ENCODE measurements around the gene CD200.

The CD200 gene

DNA sequence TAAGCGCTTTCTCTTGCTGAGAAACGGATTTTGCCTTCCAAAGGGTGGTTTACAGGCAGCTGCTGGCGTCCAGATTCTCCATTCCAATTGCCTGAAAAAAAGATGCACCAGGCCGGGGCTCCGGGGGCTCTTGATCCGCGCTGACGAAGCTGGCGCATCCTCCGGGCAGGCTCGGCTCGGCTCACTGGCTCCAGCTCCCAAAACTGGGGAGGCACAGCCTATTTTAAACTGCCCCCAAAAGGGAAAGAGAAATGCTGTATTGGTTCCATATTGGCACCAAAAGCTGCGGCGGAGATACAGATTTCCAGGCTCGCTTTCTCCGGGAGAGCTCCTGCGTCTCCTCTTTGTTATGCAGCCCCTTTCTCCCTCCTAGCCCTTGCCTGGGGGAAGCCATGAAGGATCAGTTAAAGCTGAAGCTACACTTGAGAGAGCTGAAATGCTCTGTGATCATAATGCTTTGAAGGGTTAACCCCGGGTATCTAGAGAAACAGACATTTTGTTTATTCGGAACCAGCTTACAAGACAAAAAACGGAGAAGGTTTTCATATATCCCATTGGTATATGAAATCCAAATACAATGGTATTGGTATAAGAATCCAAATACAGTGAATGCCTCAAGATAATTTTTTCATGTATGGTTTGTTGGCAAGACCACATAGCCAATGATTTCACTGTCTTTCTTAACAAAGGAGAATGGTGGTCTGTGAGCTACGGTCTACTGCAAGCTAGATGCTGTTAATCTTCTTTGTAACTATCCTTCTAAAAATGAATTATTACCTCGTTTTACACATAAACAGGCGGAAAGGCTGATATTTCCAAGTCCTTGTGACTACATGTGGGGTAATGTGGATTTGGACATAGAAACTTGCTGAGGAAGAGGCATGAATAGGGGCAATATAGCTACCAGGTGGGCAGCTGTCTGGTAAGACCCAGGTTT is 693 bp downstream of the CD200 start:
- peak; percentile 29 for DNase-seq

DNA sequence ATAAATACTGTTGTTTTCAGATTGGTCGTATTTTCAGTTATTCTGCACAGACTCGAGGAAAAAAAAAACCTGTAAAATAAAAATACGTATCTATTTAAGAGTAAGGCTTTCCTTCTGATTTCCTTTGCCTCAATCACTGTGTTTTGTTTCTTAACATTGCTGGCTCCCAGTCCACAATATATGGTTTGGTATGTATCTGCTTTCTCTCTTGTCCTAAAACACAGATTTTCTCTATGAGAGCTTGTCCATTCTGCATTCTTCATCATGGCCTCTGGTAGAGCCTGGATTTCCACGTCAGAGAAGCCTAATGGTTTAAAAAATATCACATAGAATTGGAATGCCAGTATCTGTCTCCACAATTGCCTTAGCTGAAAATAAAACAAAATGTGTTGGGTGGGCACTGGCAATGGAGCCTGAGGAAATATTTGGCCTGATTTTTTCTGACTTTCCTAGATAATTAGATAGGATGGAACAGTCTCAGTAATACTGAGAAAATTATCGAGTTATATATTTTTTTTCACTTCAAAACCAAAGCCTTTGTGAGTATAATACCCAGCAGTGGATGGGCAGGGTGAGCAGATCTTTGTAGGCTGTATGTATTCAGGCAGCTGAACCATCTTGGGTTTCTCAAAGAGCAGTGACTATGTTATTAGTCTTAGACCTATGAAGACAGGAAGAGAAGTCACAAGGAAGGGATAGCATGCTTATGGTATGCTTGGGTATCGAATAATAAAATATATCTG is 1.9 kb downstream of the CD200 start:
- no peak for DNase-seq

DNA sequence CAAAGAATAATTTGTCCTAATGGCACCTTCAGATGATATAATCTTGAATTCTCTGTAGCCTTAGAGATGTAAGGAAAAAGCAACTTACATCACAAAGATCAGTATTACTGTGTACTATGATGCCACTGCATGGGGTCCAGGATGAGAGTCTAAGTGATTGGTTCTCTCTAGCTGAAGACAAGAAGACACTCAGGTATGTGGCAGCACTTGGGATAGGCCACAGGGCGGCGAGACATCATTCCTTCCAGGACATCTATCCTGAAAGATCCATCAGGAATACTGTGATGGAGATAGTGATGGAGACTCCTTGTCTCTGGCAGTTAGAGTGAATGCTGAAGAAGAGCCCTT is 2.5 kb downstream of the CD200 start:
- no peak for DNase-seq

DNA sequence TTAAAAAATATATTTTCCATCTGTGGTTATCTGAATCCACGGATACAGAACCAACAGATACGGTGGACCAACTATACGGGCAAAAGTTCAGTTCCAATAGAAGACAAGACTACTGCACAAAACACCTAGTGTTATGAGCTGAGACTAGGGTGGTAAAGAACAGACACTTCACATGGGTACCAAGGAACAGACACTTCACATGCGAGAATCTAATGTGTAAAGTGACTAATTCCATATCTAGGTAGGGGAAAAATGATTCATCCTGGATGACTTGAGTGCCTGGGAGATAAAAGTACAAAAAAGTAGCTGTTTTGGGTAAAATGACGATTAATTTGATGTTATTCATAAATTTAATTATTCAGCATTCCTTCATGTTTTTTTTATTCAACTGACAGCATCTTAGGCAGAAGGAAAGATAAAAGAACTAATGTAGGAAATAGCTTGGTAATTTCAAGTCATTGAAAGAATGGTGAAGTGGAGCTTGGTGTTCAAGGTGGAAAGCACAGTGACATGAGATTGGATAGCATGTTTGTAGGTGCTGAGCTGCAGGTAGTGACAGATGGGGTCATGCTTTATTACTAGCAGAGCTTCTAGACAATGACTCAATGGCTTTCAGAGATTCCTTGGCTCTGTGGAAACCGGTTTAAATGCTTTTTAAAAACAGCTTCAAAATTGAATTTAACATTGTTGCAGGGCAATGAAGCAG is 5.2 kb downstream of the CD200 start:
- DNase-seq: no peak

DNA sequence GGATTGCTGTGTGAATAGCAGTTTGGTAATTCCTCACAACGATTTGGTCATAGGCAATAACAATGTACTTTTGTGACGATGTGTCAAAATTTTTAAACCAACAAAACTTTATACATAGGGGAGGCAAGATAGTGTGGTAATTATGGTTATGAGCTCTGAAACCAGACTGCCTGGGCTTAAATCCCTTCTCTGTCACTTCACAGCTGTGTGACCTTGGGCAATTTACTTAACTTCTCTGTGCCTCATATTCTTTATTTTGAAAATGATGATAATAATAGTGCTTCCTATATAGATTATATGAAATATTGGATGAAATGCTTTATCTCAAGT is 5.7 kb downstream of the CD200 start:
- no peak for DNase-seq

DNA sequence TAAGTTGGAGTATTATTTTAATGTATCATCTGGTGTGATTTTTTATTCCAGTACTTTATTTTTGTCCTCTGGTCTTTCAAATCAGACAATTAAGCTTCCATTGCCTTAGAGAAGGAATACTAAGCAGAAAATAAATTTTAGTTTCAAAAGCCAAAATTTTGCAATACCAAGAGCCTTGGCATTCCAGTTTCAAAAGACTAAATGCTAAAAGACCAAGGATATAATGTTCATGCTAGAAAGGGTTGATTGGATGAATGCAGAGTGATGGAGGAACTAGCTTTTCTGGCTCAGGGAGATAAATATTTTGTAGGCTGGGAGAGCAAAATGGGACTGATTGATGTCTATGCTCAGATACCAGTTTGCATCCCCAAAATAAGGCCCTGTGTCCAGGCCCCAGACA is 6.2 kb downstream of the CD200 start:
- DNase-seq: no peak

DNA sequence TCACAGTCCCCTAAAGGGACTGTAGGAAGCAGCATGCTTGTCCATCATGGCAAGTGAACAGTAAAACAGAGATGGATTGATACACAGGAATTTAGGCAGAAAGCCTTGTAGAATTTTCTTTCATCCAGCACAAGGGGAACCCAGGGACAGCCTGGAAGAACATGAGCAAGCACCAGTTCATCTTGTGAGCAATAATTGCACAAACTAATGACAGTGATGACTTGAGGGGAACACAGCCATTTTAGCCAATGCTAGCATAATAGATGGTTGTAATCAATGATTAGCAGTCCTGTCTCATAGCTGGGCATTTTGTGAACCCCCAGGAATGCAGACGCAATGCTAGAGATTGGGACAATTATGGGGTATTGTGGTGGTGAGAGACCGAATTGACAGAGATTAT is 6.7 kb downstream of the CD200 start:
- no peak for DNase-seq

DNA sequence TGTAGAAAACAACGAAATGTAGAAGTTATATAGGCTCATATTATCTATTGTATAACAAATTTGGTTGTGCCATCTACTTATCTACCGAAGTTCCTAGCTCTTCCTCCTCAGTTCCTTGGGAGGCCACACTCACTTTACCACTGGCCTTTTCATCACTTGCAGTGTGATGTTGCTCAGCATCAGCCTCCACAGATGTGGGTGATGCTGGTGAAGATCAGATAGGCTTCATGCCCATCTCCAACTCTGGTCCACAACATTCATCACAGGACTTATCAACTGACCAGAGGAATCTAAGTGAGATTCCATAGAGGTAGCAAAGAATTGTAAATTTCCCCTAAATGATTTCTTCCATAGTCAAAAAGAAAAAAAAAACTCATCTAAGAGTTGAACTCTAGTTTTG is 8.4 kb downstream of the CD200 start:
- DNase-seq: no peak

DNA sequence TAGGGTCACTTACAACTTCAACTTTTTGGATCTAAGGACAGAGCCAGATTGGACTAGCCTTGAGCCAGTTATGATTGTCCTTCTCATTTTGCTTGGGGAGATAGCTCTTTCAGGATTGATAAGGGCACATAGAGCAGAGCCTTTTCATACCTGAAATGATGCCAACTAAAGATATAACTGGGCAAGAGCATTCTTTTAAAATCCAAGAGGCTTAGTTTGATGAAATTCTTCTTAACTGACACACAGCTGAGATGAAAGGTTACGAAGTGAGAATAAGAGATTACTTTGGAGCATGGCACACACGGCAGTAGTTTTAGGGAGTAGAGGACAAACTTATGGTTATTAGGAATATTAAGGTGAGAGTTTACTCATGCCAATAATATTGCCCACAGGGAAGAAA is 12.7 kb downstream of the CD200 start:
- DNase-seq: no peak

DNA sequence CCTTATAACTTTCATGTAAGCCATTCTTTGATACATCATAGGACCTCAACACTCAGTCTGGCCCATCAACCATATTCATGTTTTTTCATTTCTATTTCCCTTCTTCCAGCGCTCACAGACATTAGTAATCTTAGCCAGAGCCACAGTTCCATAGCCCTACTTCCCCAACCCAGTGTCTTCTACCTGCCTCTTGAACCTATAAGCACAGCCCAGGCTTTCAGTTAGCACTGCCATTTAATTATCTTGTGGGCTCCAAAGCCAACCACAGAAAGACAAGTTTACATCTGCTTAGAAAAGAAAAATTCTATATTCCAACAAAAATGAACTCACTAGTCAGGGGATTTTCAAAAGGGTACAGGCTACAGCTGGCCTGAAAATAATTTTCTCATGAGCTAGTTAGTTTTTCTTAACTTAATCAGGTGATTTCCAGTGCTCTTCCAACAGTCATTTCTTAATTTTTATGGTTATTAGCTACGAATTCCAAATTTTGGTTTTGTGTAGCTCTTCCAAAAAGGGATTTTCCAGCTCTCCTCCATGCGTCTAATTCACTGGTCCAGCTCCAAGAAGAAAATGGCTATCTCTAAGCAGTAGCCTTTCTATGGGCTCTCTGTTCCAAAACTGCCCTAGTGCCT is 13.7 kb downstream of the CD200 start:
- DNase-seq: no peak

DNA sequence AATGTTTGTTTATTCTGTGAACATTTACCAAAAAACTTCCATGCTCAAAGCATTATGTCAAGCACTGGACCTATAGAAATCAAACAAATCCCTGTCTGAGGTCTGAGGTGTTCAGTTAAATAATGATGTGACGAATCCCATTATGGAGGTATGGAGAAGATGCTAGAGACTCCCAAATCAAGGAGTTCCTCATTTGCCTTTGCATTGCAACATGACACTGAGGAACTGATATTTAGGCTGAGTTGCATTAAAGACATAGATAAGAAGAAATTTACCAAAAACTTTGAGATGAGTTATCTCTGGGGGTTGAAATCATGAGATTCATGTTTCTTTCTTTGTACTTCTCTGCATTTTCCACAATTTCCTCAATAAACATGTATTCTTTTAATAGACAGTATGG is 16.0 kb downstream of the CD200 start:
- DNase-seq: no peak

DNA sequence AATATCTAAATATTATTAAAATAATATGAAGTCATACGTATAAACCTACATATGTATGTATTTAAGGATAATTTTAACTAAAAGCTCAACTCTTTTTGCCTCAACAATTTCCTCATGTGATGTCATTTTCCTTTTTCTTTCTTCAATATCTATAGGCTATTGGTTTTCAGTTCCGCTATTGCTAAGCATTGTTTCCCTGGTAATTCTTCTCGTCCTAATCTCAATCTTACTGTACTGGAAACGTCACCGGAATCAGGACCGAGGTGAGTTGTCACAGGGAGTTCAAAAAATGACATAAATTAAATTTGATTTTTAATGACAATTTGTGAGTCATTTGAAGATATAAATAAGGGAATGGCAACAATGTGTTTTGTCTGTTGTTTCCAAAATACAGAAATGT is 16.6 kb downstream of the CD200 start:
- no peak for DNase-seq

DNA sequence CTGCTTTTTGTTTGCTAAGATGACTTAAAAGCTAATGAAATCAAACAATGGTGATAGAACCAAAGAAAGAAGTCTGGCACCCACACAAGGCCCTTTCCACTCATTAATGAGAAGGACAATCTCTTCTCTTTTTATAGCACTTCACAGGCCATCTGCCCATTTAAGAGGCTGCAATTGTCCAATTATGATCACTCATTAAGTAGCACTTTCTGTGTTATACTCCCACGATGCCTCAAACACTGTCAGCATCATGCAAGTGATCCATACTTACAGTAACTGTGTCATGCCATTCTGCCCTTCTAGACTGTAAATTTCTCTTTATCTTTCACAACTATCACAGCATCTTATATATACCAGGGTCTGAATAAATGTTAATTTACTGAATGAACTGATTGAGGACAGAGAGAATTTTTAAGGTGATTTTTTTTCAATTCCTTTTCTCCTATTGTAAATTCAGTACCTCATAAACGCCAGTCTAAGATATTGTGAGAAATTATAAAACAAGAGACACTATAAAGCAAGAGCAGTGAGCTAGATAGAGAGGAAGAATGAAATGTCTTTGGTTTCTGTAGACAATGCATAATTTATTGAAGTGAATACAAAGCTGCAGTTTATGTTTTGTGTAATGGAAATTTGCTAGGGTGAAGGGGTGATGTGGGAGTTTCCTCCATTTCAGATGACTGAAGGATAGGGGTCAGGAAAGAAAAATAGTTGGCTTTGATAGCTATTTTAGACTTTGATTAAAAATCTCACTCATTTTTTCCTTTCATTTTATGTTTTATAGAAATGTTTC is 17.3 kb downstream of the CD200 start:
- DNase-seq: no peak

DNA sequence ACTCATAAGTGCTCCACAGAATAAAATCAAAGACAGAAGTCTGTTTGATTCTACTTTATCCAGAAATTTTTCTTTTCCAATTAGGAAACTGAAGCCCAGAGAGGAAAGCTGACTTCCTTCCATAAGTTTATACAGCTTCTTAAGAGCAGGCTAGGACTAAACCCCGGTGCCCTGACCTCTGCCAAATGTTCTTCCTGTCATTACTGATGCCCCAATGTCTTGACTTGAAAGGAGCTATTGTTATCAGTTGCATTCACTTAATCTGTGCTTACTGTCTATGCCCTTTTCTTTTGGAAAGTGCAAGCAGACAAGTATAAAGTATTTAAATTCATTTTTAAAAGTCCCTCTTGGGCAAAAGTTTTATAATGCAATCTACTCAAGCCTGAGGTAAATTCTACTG is 18.1 kb downstream of the CD200 start:
- no peak for DNase-seq

DNA sequence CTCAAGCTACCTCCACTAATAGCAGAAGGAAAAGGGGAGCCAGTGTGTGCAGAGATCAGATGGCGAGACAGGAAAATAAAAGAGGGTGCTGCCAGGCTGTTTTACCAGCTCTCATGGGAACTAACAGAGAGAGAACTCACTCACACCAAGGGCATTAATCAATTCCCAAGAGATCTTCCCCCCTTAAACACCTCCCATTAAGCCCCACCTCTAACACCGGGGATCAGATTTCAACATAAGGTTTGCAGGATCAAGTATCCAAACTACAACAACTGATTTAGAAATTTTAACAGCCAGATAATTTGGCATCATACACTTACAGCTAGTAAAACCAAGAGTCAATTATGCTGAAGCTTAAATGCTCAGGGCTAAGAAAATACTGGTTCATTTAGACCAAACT is 18.9 kb downstream of the CD200 start:
- DNase-seq: no peak

DNA sequence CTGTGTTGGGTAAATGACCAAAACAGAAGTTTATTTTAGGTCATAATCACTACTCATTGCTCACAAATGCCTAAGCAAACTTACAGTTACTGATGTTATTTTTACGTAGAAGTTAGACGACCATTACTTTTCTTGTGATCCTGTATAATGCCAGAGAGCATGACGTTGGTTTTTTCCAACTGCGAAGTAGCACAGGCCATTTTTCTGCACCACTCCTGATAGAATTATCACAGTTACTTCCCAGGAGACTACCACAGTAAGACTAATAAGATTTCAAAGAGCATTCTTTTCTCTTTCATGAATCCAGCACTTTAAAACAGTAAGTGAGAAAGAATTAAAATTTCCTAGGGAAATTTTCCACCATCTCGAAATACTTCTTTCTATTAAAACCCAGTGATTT is 19.8 kb downstream of the CD200 start:
- DNase-seq: no peak

DNA sequence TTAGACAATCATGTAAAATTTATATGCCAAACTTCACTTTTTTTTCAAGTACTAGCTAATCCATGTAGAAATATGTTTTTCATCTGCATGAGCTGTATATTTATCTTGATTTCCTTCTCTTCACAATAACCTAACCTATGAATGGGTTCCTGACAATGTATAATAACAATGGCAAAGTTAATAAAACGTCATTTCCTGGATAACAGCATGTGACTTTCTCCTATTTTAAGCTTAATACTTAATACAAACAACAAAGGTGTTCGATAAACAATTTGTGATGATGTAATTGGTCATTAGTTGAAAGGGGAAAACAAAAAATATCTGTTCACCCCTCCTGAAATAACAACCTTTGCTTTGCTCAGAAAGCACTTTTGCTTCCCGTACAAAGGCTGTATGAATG is 20.4 kb downstream of the CD200 start:
- no peak for DNase-seq

DNA sequence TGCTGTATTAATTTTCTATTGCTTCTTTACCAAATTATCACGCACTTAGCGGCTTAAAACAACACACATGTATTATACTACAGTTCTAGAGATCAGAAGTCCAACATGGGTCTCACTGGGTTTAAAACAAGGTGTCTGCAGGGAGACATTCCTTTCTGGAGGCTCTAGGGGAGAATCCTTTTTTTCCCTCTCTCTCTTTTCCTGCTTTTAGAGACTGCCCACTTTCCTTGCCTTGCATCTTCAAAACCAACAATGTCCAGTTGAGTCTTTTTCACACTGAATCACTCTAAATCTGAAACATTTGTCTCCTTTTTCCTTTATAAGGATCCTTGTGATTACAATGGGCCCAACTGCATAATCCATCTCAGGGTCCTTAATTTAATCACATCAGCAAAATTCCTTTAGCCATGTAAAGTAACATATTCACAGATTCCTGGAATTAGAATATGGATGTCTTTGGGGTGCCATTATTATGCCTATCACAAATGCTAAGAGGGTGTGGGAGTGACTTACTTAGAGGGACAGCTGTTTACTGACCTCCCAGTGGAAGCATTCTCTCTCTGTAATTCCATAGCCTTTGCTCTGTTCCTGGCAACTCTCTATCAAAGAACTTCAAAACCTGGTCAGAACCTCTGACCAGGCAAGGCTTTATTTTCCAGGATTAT is 21.8 kb downstream of the CD200 start:
- no peak for DNase-seq

DNA sequence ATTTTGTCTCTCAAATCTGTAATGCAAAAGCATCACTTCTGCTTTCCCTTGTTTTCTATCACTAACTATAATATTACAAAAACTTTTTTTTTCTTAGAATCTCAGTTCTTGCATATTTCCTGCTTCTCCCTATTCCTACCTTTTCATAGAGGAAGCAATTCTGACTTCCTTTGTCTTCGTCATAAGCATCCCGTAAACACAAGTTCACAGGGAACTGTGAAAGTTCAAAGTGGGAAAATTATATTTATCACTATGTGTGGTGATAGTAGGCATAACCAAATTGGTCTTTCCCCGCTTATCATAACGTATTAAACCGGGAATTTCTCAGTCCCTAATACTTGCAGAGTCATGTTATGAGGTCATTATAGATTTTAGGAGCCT is 22.3 kb downstream of the CD200 start:
- DNase-seq: no peak

DNA sequence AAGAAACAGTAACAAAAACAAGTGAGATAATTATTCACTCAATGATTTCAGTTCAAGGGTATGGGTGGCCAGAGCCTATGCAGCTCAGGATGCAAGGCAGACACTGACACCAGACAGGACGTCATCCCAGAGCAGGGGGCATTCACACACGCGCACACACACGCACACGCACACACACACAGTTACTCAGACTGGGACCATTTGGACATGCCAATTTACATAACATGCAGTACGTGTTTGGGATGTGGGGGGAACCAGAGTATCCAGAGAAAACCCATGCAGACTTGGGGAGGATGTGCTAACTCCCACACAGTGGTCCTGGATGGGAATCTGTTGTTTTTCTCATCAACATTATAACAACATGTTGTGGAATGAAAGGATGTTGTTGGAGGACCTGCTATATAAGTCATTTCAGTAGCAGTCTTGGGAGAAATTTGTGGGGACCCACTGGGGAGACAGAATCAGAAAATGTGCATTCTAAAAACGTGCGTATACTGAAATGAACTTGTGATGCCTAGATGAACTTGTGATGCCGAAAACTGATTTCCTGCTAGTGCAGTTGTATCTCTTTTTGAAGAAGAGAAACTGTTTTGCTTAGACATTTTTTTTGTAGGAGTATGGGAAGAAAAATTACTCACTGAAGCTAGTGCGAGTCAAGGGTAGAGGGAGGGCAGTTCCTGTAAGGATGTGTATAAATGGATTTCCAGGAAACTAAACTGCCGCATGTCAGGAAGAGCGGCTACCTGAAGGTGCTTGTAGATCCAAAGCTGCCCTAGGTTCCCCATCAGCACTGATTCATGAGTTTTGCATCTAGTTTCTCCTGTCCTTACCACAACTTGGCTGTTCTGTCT is 25.2 kb downstream of the CD200 start:
- DNase-seq: no peak

DNA sequence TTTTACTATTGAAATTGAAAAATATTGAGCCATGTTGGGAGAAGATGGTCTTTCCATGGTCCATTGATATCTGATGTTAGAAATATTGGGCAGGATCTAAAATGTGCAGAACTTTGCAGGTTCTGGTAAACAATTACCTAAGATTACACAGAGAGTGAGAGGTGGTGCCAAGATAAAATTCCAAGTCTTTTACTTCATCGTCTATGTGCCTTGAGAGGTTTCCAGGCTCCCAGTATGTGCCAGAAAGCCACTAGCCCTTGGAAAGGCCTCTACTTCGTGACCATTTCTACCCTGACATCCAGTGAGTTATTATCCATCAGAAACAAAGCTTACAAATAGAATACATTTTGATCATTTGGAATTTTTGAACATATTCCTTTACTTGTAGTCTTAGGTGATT is 27.6 kb downstream of the CD200 start:
- no peak for DNase-seq
